ENCODE data around the gene KIFC3. TPM values are rescaled to one million over a fixed set of nuclear protein-coding genes. Genes with fewer than 3 reads are reported as not detected.

KIFC3 gene
- total RNA-seq, 1 donor, result 40.5 TPM

- Histone ChIP-seq H3K4me3 (ENCODE audit: insufficient read depth, low read length) (no peak overlapping the region), H3K4me1 (ENCODE audit: insufficient read depth, low read length) (no peaks in the 10 kb centered on the region), H2AFZ (ENCODE audit: low read length) (no peak overlapping the region), H3K27ac (ENCODE audit: low read depth, low read length) (no peak overlapping the region), H3K36me3 (ENCODE audit: insufficient read depth, low read length) (peaks cover 6% of the 10 kb centered on the region), H4K20me1 (ENCODE audit: insufficient read depth, low read length) (no peaks in the 10 kb centered on the region), H3K27me3 (ENCODE audit: insufficient read depth, low read length) (no peaks in the 10 kb centered on the region), H3K9me3 (ENCODE audit: low read depth, low read length) (no peaks in the 10 kb centered on the region), H3K4me2 (ENCODE audit: insufficient read depth, low read length) (no peak overlapping the region), H3K79me2 (ENCODE audit: insufficient read depth, low read length) (peaks cover under 1% of the 10 kb centered on the region)
- DNase-seq (ENCODE audit: insufficient read length, low spot score, missing footprints), result peak; percentile 73
- TF ChIP-seq, protein P1, sequence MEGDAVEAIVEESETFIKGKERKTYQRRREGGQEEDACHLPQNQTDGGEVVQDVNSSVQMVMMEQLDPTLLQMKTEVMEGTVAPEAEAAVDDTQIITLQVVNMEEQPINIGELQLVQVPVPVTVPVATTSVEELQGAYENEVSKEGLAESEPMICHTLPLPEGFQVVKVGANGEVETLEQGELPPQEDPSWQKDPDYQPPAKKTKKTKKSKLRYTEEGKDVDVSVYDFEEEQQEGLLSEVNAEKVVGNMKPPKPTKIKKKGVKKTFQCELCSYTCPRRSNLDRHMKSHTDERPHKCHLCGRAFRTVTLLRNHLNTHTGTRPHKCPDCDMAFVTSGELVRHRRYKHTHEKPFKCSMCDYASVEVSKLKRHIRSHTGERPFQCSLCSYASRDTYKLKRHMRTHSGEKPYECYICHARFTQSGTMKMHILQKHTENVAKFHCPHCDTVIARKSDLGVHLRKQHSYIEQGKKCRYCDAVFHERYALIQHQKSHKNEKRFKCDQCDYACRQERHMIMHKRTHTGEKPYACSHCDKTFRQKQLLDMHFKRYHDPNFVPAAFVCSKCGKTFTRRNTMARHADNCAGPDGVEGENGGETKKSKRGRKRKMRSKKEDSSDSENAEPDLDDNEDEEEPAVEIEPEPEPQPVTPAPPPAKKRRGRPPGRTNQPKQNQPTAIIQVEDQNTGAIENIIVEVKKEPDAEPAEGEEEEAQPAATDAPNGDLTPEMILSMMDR (IDR thresholded peaks at IDR 0.05; ENCODE audit: extremely low read depth, low read depth, low read length), result no peak
Observed at GRCh38 chr16:57743886-57744641, 58.2 kb downstream of the KIFC3 start.

DNA sequence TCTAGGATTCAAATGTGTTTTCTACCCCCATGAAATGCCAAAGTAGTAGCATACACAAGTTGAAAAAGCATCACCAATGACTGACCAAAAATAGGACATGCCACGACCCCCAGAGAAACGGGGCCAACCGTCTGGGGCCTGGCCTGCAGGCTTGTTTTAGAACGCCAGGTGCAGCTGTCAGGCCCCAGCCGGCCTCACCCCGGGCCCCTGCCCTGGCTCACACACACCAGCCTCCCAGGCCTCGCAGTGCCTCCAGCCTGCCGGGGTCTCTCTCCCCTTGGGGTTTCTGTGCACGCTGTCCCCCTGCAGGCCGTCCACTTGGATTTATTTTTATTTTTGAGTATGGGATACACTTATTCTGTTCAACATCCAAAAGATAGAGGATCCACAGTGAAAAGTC is 58.8 kb downstream of the KIFC3 start:
- H3K27ac ChIP-seq (ENCODE audit: low read depth, low read length), result no peak overlapping the region

DNA sequence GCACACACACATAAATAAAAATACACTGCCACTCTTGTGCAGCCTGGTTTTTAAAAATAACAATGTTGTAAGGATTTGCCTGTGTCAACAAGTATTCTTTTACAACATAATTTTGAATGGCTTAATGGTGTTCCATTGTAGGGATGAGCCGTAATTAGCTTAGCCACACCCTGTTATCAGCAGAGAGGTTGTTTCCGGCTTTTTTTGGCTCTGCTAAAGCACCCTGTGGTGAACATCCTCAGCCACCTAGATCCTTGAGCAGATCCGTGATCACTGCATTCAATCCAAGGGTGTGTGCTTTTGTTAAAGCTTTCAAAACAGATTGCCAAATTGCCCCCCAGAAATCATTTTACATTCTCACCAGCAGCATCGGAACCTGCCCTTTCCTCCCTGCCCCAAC is 59.7 kb downstream of the KIFC3 start:
- H3K4me2 ChIP-seq (ENCODE audit: insufficient read depth, low read length), result no peak overlapping the region
- H3K4me1 ChIP-seq (ENCODE audit: insufficient read depth, low read length), result no peaks in the 10 kb centered on the region
- H3K4me3 ChIP-seq (ENCODE audit: insufficient read depth, low read length), result no peak overlapping the region
- H3K36me3 ChIP-seq (ENCODE audit: insufficient read depth, low read length), result peaks cover 6% of the 10 kb centered on the region
- H3K79me2 ChIP-seq (ENCODE audit: insufficient read depth, low read length), result peaks cover 8% of the 10 kb centered on the region
- no peaks in the 10 kb centered on the region for H4K20me1 ChIP-seq (ENCODE audit: insufficient read depth, low read length)
- H3K9me3 ChIP-seq (ENCODE audit: low read depth, low read length), result no peaks in the 10 kb centered on the region
- DNase-seq (ENCODE audit: insufficient read length, low spot score, missing footprints), result peak; percentile 27
- no peaks in the 10 kb centered on the region for H3K27me3 ChIP-seq (ENCODE audit: insufficient read depth, low read length)
- H2AFZ ChIP-seq (ENCODE audit: low read length), result no peak overlapping the region
- no peak overlapping the region for H3K27ac ChIP-seq (ENCODE audit: low read depth, low read length)
- TF ChIP-seq, protein P1 (IDR thresholded peaks at IDR 0.05; ENCODE audit: extremely low read depth, low read depth, low read length), result no peak

More for the DNA sequence above, 58.8 kb downstream of the KIFC3 start:
- Histone ChIP-seq H3K79me2 (ENCODE audit: insufficient read depth, low read length) (peaks cover 7% of the 10 kb centered on the region), H3K9me3 (ENCODE audit: low read depth, low read length) (no peaks in the 10 kb centered on the region), H2AFZ (ENCODE audit: low read length) (no peak overlapping the region), H3K27me3 (ENCODE audit: insufficient read depth, low read length) (no peaks in the 10 kb centered on the region), H3K36me3 (ENCODE audit: insufficient read depth, low read length) (peaks cover 6% of the 10 kb centered on the region), H4K20me1 (ENCODE audit: insufficient read depth, low read length) (no peaks in the 10 kb centered on the region), H3K4me2 (ENCODE audit: insufficient read depth, low read length) (no peak overlapping the region), H3K4me1 (ENCODE audit: insufficient read depth, low read length) (no peaks in the 10 kb centered on the region), H3K4me3 (ENCODE audit: insufficient read depth, low read length) (no peak overlapping the region)
- TF ChIP-seq, protein P1 (IDR thresholded peaks at IDR 0.05; ENCODE audit: extremely low read depth, low read depth, low read length), result no peak
- no peak for DNase-seq (ENCODE audit: insufficient read length, low spot score, missing footprints)

DNA sequence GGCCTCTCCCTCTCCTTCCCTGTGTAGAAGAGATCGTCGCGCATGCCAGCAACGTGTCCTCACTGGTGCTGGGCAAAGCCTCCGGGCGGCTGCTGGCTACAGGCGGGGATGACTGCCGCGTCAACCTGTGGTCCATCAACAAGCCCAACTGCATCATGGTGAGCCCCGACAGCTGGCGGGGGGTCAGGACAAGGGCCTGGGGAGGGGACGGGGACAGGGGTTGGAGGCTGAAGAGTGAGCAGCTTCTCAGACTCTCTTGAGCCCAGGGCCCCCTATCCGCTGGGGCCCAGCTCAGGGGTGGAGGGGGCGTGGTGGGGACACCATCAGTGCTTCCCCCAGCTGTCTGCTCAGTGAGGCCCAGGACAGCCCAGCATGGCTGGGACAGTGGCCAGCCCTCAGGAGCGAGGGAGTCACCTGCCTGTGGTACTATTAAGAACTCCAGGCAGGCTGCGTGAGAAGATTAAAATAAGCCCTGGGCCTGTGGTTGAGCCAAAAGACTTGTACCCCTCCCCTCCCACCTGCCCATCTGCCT is 60.6 kb downstream of the KIFC3 start:
- H3K4me2 ChIP-seq (ENCODE audit: insufficient read depth, low read length), result no peak overlapping the region
- H3K79me2 ChIP-seq (ENCODE audit: insufficient read depth, low read length), result peaks cover 8% of the 10 kb centered on the region
- no peak overlapping the region for H2AFZ ChIP-seq (ENCODE audit: low read length)
- H3K36me3 ChIP-seq (ENCODE audit: insufficient read depth, low read length), result peaks cover 6% of the 10 kb centered on the region
- TF ChIP-seq, protein P1 (IDR thresholded peaks at IDR 0.05; ENCODE audit: extremely low read depth, low read depth, low read length), result no peak
- H3K9me3 ChIP-seq (ENCODE audit: low read depth, low read length), result no peaks in the 10 kb centered on the region
- H3K4me3 ChIP-seq (ENCODE audit: insufficient read depth, low read length), result no peak overlapping the region
- no peak overlapping the region for H3K27ac ChIP-seq (ENCODE audit: low read depth, low read length)
- no peaks in the 10 kb centered on the region for H4K20me1 ChIP-seq (ENCODE audit: insufficient read depth, low read length)
- DNase-seq (ENCODE audit: insufficient read length, low spot score, missing footprints), result peak; percentile 72
- peaks cover 6% of the 10 kb centered on the region for H3K4me1 ChIP-seq (ENCODE audit: insufficient read depth, low read length)
- H3K27me3 ChIP-seq (ENCODE audit: insufficient read depth, low read length), result no peaks in the 10 kb centered on the region

Measured in osteoblast (primary cell).